GM13976 (cell line): ENCODE measurements around the gene VPS4A.

Experiments
- DNase-seq: peaks from one replicate; pipeline ENCODE4 v3.0.0; 2012; ENCODE audit warnings: low spot score
- CTCF ChIP-seq: IDR thresholded peaks from 2 replicates; pipeline ENCODE4 v1.5.1; 2012; ENCODE audit warnings: borderline replicate concordance, mild to moderate bottlenecking; ENCODE audit not compliant: insufficient read depth; ENCODE audit errors: extremely low read depth, missing control alignments, control extremely low read depth
- in situ Hi-C: fragments of 300-500 bp; cut with MboI; formaldehyde crosslinking; loops from one replicate; pipeline ENCODE4 v1.12.0; 2022; ENCODE audit warnings: low sequenced_read_pairs, mixed read lengths, inconsistent platforms; ENCODE audit not compliant: unreplicated experiment

Gene VPS4A

GRCh38 chr16:69319826-69320739 is 8.9 kb downstream of the VPS4A start:
- in situ Hi-C loops: no loop called here
- no peak for TF ChIP-seq CTCF
- no peak for DNase-seq

- no peak for DNase-seq
- in situ Hi-C loops: no loop called here
- TF ChIP-seq CTCF: no peak
Measured at GRCh38 chr16:69320740-69321073, 9.6 kb downstream of the VPS4A start.

GRCh38 chr16:69321080-69321479 is 9.9 kb downstream of the VPS4A start:
- DNase-seq: no peak
- TF ChIP-seq CTCF: no peak
- in situ Hi-C loops: no loop called here

- no peak for TF ChIP-seq CTCF
- in situ Hi-C loops: no loop called here
- DNase-seq: no peak
Measured at GRCh38 chr16:69322343-69322742, 11.2 kb downstream of the VPS4A start.

GRCh38 chr16:69323415-69323814 is 12.3 kb downstream of the VPS4A start:
- no peak for TF ChIP-seq CTCF
- no peak for DNase-seq
- in situ Hi-C loops: no loop called here

- DNase-seq: no peak
- in situ Hi-C loops: no loop called here
- no peak for TF ChIP-seq CTCF
Measured at GRCh38 chr16:69324013-69324531, 12.9 kb downstream of the VPS4A start.
